ENCODE measurements around the gene LCK. TPM values are rescaled to one million over a fixed set of nuclear protein-coding genes. Genes with fewer than 3 reads are reported as not detected.
"Not testable (repeated sequence)": the region's sequence is repeated elsewhere in the genome, so short reads cannot be mapped to it uniquely, and the experiment has no call there.

The LCK gene
- total RNA-seq, 4 donors from 2014 or later = 0.47 to 3.5 (median 1.2) TPM

- ATAC-seq = no peak
These were observed 22.5 kb downstream of the LCK start for GRCh38 chr1:32273391-32274208.

GRCh38 chr1:32274646-32275340 is 23.7 kb downstream of the LCK start:
- ATAC-seq = no peak
- no peak for TF ChIP-seq EP300 (IDR thresholded peaks at IDR 0.05)
- no peak for TF ChIP-seq POLR2A (IDR thresholded peaks at IDR 0.05)
- TF ChIP-seq POLR2AphosphoS5 (IDR thresholded peaks at IDR 0.05) = no peak
- no peak for TF ChIP-seq CTCF (IDR thresholded peaks at IDR 0.05)
- peaks cover 0 to 7% (median 0%) of the 10 kb centered on the region in 3 donors for H3K4me1 ChIP-seq
- H3K4me3 ChIP-seq = no peak overlapping the region
- H3K27me3 ChIP-seq = peaks cover 53% of the 10 kb centered on the region
- no peak overlapping the region for H3K27ac ChIP-seq
- no peaks in the 10 kb centered on the region for H3K9me3 ChIP-seq
- no peaks in the 10 kb centered on the region for H3K36me3 ChIP-seq
- WGBS, 2 donors (ENCODE audit: low coverage in 1 of 2) = 79 to 100% methylated on average over 4 to 9 of the region's 31 CpGs

More at GRCh38 chr1:32273391-32274208, 22.5 kb downstream of the LCK start:
- Histone ChIP-seq H3K4me3 (no peak overlapping the region), H3K27me3 (peaks cover 53% of the 10 kb centered on the region), H3K27ac (no peak overlapping the region), H3K36me3 (no peaks in the 10 kb centered on the region), H3K9me3 (no peaks in the 10 kb centered on the region), H3K4me1 (peaks cover 0 to 7% (median 0%) of the 10 kb centered on the region in 3 donors)
- WGBS, 2 donors (ENCODE audit: low coverage in 1 of 2) = 36 to 39% methylated on average over 7 to 8 of the region's 10 CpGs
- TF ChIP-seq POLR2A (IDR thresholded peaks at IDR 0.05) = no peak
- TF ChIP-seq CTCF (IDR thresholded peaks at IDR 0.05) = no peak
- no peak for TF ChIP-seq POLR2AphosphoS5 (IDR thresholded peaks at IDR 0.05)

GRCh38 chr1:32275424-32275823 is 24.4 kb downstream of the LCK start:
- H3K36me3 ChIP-seq = no peaks in the 10 kb centered on the region
- TF ChIP-seq CTCF (IDR thresholded peaks at IDR 0.05) (no peak), POLR2AphosphoS5 (IDR thresholded peaks at IDR 0.05) (no peak), POLR2A (IDR thresholded peaks at IDR 0.05) (no peak), EP300 (IDR thresholded peaks at IDR 0.05) (no peak)
- no peak for ATAC-seq
- H3K27me3 ChIP-seq = peaks cover 53% of the 10 kb centered on the region
- H3K4me3 ChIP-seq = peak overlapping the region in 1 of 2 donors; percentile 16
- H3K9me3 ChIP-seq = no peaks in the 10 kb centered on the region
- WGBS, 2 donors (ENCODE audit: low coverage in 1 of 2) = no CpG with 5 or more reads among the region's 41 CpGs
- peaks cover 0 to 7% (median 0%) of the 10 kb centered on the region in 3 donors for H3K4me1 ChIP-seq
- no peak overlapping the region for H3K27ac ChIP-seq

- no peak for ATAC-seq
- Histone ChIP-seq H3K4me3 (no peak overlapping the region), H3K27ac (no peak overlapping the region), H3K9me3 (no peaks in the 10 kb centered on the region), H3K36me3 (no peaks in the 10 kb centered on the region), H3K27me3 (peaks cover 53% of the 10 kb centered on the region), H3K4me1 (peaks cover 0 to 7% (median 0%) of the 10 kb centered on the region in 3 donors)
- no peak for TF ChIP-seq POLR2A (IDR thresholded peaks at IDR 0.05)
- no peak for TF ChIP-seq POLR2AphosphoS5 (IDR thresholded peaks at IDR 0.05)
- no peak for TF ChIP-seq EP300 (IDR thresholded peaks at IDR 0.05)
- no peak for TF ChIP-seq CTCF (IDR thresholded peaks at IDR 0.05)
- 72% methylated on average over 16 of the region's 30 CpGs; no CpG with 5 or more reads in 1 of the 2 donors for WGBS, 2 donors (ENCODE audit: low coverage in 1 of 2)
These were observed 25.1 kb downstream of the LCK start for GRCh38 chr1:32276032-32276782.

- WGBS, 2 donors (ENCODE audit: low coverage in 1 of 2) = 80 to 94% methylated on average over 2 to 8 of the region's 8 CpGs
- H3K4me1 ChIP-seq, H3K27me3 ChIP-seq, H3K4me3 ChIP-seq, H3K9me3 ChIP-seq, ATAC-seq, H3K36me3 ChIP-seq, H3K27ac ChIP-seq: not testable (repeated sequence)
These were observed 33.7 kb downstream of the LCK start for GRCh38 chr1:32284777-32285176.
